NCI-H2107 treated with DMSO at 0.1 percent for 48 hours (cell line): ENCODE data around the gene MYMX.
"Not testable (repeated sequence)": the region's sequence is repeated elsewhere in the genome, so short reads cannot be mapped to it uniquely, and the experiment has no call there.

Experiments used
- DNase-seq: peaks from one replicate; lab custom pipeline; 2025; ENCODE audit not compliant: unreplicated experiment; lab: John Stamatoyannopoulos, UW

MYMX gene

GRCh38 chr6:44216677-44217331 is at the start of gene MYMX:
TSS of gene MYMX (plus strand) at chr6:44216926. CDS start at chr6:44217472, 546 bp downstream.
- peak; percentile 20 for DNase-seq

- no peak for DNase-seq
These were observed 49.2 kb upstream of the MYMX start for GRCh38 chr6:44167567-44167966.

GRCh38 chr6:44169154-44169553 is 47.6 kb upstream of the MYMX start:
- no peak for DNase-seq

- DNase-seq = no peak
These were observed 46.7 kb upstream of the MYMX start for GRCh38 chr6:44169886-44170570.

GRCh38 chr6:44171899-44172546 is 44.7 kb upstream of the MYMX start:
- DNase-seq = no peak

GRCh38 chr6:44172731-44173500 is 43.8 kb upstream of the MYMX start:
- peak; percentile 36 for DNase-seq

GRCh38 chr6:44176130-44176761 is 40.5 kb upstream of the MYMX start:
- DNase-seq = no peak

GRCh38 chr6:44176762-44177509 is 39.8 kb upstream of the MYMX start:
- no peak for DNase-seq

- DNase-seq = no peak
These were observed 38.9 kb upstream of the MYMX start for GRCh38 chr6:44177691-44178423.

- DNase-seq = no peak
These were observed 38.2 kb upstream of the MYMX start for GRCh38 chr6:44178424-44179071.

GRCh38 chr6:44179072-44179536 is 37.6 kb upstream of the MYMX start:
- DNase-seq = no peak

- no peak for DNase-seq
These were observed 37.1 kb upstream of the MYMX start for GRCh38 chr6:44179648-44180047.

- no peak for DNase-seq
These were observed 36.3 kb upstream of the MYMX start for GRCh38 chr6:44180406-44180805.

- DNase-seq = no peak
These were observed 35.8 kb upstream of the MYMX start for GRCh38 chr6:44180886-44181285.

- DNase-seq = not testable (repeated sequence)
These were observed 34.9 kb upstream of the MYMX start for GRCh38 chr6:44181784-44182183.

GRCh38 chr6:44182911-44183390 is 33.8 kb upstream of the MYMX start:
- DNase-seq = no peak

- DNase-seq = no peak
These were observed 32.9 kb upstream of the MYMX start for GRCh38 chr6:44183783-44184182.

- not testable (repeated sequence) for DNase-seq
These were observed 31.4 kb upstream of the MYMX start for GRCh38 chr6:44185356-44185755.
